K562 (cell line): ENCODE results near the gene CAPZB. TPM values are rescaled to one million over a fixed set of nuclear protein-coding genes. Genes with fewer than 3 reads are reported as not detected.

Experiments
- ATAC-seq: fragments of 200-7000 bp; cut with Tn5 transposase; 3 replicates; pipeline ENCODE4 v1.9.1; 2020; ENCODE audit warnings: moderate library complexity
- BruUV-seq: library from RNA; stranded (reverse); fragments of 400-500 nt; replicated peaks from 2 replicates; lab custom pipeline; 2021; lab: Mats Ljungman, UMichigan
- CTCF ChIA-PET: fragments of 300-600 bp; formaldehyde crosslinking; extraction: SDS; loops from one replicate; lab custom pipeline; 2021; ENCODE audit warnings: low intra/inter-chr PET ratio; lab: Yijun Ruan, JAX
- POLR2A ChIA-PET: fragments of 300-600, 350-650 bp; sonication (Branson Sonifier 250); formaldehyde crosslinking; extraction: SDS; loops from one replicate; lab custom pipeline; 2021; ENCODE audit warnings: antibody characterized with exemption, inconsistent platforms; lab: Yijun Ruan, JAX
- DNase-seq, 4 experiments: peaks; one replicate each; pipeline versions ENCODE4 v3.0.0 to v3.0.0-alpha.2; 2011 to 2018; ENCODE audit warnings: low spot score in 3 of 4, mixed read lengths in 3 of 4; ENCODE audit errors: extremely low read depth in 1 of 4
- FAIRE-seq: peaks from 2 replicates; lab custom pipeline; 2011; peaks lifted over from hg19 to GRCh38; lab: Jason Lieb, UNC
- H2AFZ ChIP-seq: 2 replicates; pipeline ENCODE4 v1.6.0; 2011; ENCODE audit warnings: low read depth, low read length, control low read depth, inconsistent platforms
- H3K27ac ChIP-seq: fragments of 200-600 bp; 3 replicates; pipeline ENCODE4 v1.8.0; 2011; ENCODE audit warnings: low read depth, mild to moderate bottlenecking, control low read depth, inconsistent platforms, low read length, moderate library complexity, mixed read lengths; ENCODE audit errors: extremely low read depth
- H3K27me3 ChIP-seq, 2 experiments: fragments of 300-600 bp in 1 of 2; 2 replicates in 1 of 2; 3 replicates in 1 of 2; pipeline versions ENCODE4 v1.6.0 to v1.8.0; 2011; ENCODE audit warnings: inconsistent platforms in 2 of 2, low read length in 2 of 2, mild to moderate bottlenecking in 1 of 2, mixed read lengths in 1 of 2, moderate library complexity in 1 of 2; ENCODE audit not compliant: control insufficient read depth in 2 of 2, insufficient read depth in 2 of 2
- H3K36me3 ChIP-seq: fragments of 300-600 bp; 3 replicates; pipeline ENCODE4 v1.8.0; 2011; ENCODE audit warnings: mild to moderate bottlenecking, low read length, inconsistent platforms; ENCODE audit not compliant: control insufficient read depth, insufficient read depth
- H3K4me1 ChIP-seq, 2 experiments: fragments of 200-600 bp in 1 of 2; replicated peaks in 1 of 2; 2 replicates in 1 of 2; 3 replicates in 1 of 2; pipeline versions ENCODE4 v1.5.1 to v1.8.0; 2011; ENCODE audit warnings: inconsistent platforms in 2 of 2, low read length in 2 of 2, mild to moderate bottlenecking in 1 of 2, mixed read lengths in 1 of 2, moderate library complexity in 1 of 2; ENCODE audit not compliant: control insufficient read depth in 2 of 2, insufficient read depth in 2 of 2
- H3K4me2 ChIP-seq: 2 replicates; pipeline ENCODE4 v1.6.1; 2011; ENCODE audit warnings: low read length, control low read depth, inconsistent platforms, mixed read lengths; ENCODE audit not compliant: insufficient read depth
- H3K4me3 ChIP-seq: fragments of 200-600 bp; sonication (generic), shearing (Covaris generic); 2 replicates; pipeline ENCODE4 v1.5.1; 2016; ENCODE audit warnings: control low read depth, inconsistent platforms
- H3K79me2 ChIP-seq: fragments of 200-600 bp; 3 replicates; pipeline ENCODE4 v1.8.0; 2011; ENCODE audit warnings: low read length, inconsistent platforms; ENCODE audit not compliant: control insufficient read depth, insufficient read depth
- H3K9ac ChIP-seq, 2 experiments: 2 replicates each; pipeline versions ENCODE4 v1.6.0 to v1.6.1; 2011; ENCODE audit warnings: low read depth in 2 of 2, low read length in 2 of 2, control low read depth in 1 of 2, inconsistent platforms in 1 of 2, mild to moderate bottlenecking in 1 of 2, mixed read lengths in 1 of 2; ENCODE audit not compliant: insufficient read depth in 1 of 2
- H3K9me1 ChIP-seq: one replicate; pipeline ENCODE4 v1.6.0; 2011; ENCODE audit warnings: inconsistent platforms, mild to moderate bottlenecking, low read length, moderate library complexity; ENCODE audit not compliant: control insufficient read depth, insufficient read depth
- H3K9me3 ChIP-seq: replicated peaks from 2 replicates; pipeline ENCODE4 v1.5.1; 2011; ENCODE audit warnings: low read depth, low read length, inconsistent platforms; ENCODE audit not compliant: control insufficient read depth, insufficient read depth
- H4K20me1 ChIP-seq: replicated peaks from 2 replicates; pipeline ENCODE4 v1.6.1; 2011; ENCODE audit warnings: low read length, inconsistent platforms, mixed read lengths; ENCODE audit not compliant: control insufficient read depth, insufficient read depth
- HDAC1 ChIP-seq, 2 experiments: fragments of 450-650 bp; IDR thresholded peaks; 2 replicates each; pipeline ENCODE4 v1.6.1; 2016 to 2017; ENCODE audit warnings: inconsistent platforms in 1 of 2, mild to moderate bottlenecking in 1 of 2, moderate library complexity in 1 of 2
- HDAC6 ChIP-seq: IDR thresholded peaks from 2 replicates; pipeline ENCODE4 v1.6.1; 2012; ENCODE audit warnings: low read depth, mild to moderate bottlenecking, control low read depth, inconsistent platforms, low read length, moderate library complexity
- ILK ChIP-seq: fragments of 450-650 bp; IDR thresholded peaks from 2 replicates; pipeline ENCODE4 v1.6.1; 2016; ENCODE audit warnings: missing genetic modification characterization, low read depth, mild to moderate bottlenecking, missing compliant biosample characterization, moderate library complexity, borderline replicate concordance
- KHSRP ChIP-seq: fragments of 450-650 bp; IDR thresholded peaks from 2 replicates; pipeline ENCODE4 v1.6.1; 2017
- NEUROD1 ChIP-seq: fragments of 150-350 bp; IDR thresholded peaks from 2 replicates; pipeline ENCODE4 v1.6.1; 2014; ENCODE audit warnings: borderline replicate concordance, low read length, low read depth; ENCODE audit not compliant: partially characterized antibody
- RUNX1 ChIP-seq: sonication (generic); IDR thresholded peaks from 2 replicates; pipeline ENCODE4 v1.6.1; 2016; ENCODE audit warnings: antibody characterized with exemption, low read depth
- ZNF785 ChIP-seq: fragments of 250-450 bp; sonication (Bioruptor Pico); IDR thresholded peaks from 2 replicates; pipeline ENCODE4 v1.4.0; 2020; ENCODE audit warnings: mild to moderate bottlenecking
- WGBS: fragments of 100-300 bp; shearing (Covaris generic); methylation state at CpG from one replicate; pipeline ENCODE4 v1.1.6; 2016; ENCODE audit warnings: low coverage, mixed read lengths; ENCODE audit not compliant: insufficient coverage; ENCODE audit errors: missing lambda C conversion rate; 5-methylcytosine and 5-hydroxymethylcytosine counted together
- in situ Hi-C: fragments of 300-500 bp; cut with MboI; formaldehyde crosslinking; loops from 4 replicates; pipeline ENCODE4 v1.15.0; 2018; ENCODE audit warnings: inconsistent platforms, mixed read lengths
- intact Hi-C: fragments of 100-400 bp; cut with micrococcal nuclease; formaldehyde crosslinking; loops from 2 replicates; pipeline ENCODE4 v1.14.2; 2022
- polyA plus RNA-seq, 8 experiments: library from polyadenylated mRNA; depleted of rRNA in 4 of 8; stranded (reverse) in 5 of 8; unstranded in 3 of 8; fragments of >200 nt; fragmentation: Nextera tagmentation in 2 of 8; fragmentation: Illumina TruSeq in 1 of 8; extraction: Ambion mirVana in 2 of 8; extraction: Trizol in 1 of 8; gene quantifications; 2 replicates each; pipeline versions ENCODE4 v1.2.1 to v1.2.3, GENCODE V29; 2011 to 2014; ENCODE audit warnings: inconsistent platforms in 1 of 8, missing spikeins in 1 of 8
- total RNA-seq, 7 experiments: library from RNA; depleted of rRNA in 6 of 7; stranded (reverse); fragments of >200 nt in 6 of 7; fragmentation: Illumina TruSeq in 2 of 7; extraction: Trizol in 2 of 7; gene quantifications; 2 replicates each; pipeline versions ENCODE4 v1.2.1 to v1.2.3, GENCODE V29; 2011 to 2021; ENCODE audit warnings: low replicate concordance in 1 of 7
- TF ChIP-seq, protein P1 (sequence below), 2 experiments: fragments of 200-800 bp in 1 of 2; sonication (Bioruptor generic) in 1 of 2; sonication (generic) in 1 of 2; formaldehyde crosslinking in 1 of 2; IDR thresholded peaks in 1 of 2; conservative IDR thresholded peaks in 1 of 2; 2 replicates each; pipeline versions ENCODE4 v1.5.0 to v1.6.1; 2016 to 2020; ENCODE audit warnings: missing compliant biosample characterization in 1 of 2, missing genetic modification characterization in 1 of 2, missing genetic modification reagents in 1 of 2
- TF ChIP-seq, protein P2 (sequence below): fragments of 450-650 bp; IDR thresholded peaks from 2 replicates; pipeline ENCODE4 v1.6.1; 2016; ENCODE audit warnings: low read depth, mild to moderate bottlenecking, moderate library complexity

The CAPZB gene
- total and polyA plus RNA-seq, 9 of the 15 experiments (the other 6 are each of a cell fraction or from before 2014, with no cell fraction given): 57.6 to 297 (median 125) TPM

DNA sequence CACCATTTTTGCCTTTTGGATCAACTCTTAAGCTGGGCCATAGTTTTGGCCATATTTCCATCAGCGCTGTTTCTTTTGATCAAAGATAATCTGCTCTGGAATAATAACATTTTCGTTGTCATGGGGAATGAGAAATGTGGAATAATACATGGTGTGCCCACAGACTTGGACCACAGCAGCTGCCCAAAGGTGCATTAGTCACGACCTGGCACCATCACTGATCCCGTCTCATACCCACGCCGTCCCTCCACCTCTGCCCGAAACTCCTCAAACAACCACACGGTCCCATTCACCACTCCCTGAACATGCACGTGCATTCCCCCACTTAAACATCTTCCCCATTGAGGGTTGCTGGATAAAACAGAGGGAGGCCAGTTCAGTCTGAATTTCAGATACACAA is 96.4 kb downstream of the CAPZB start:
- Histone ChIP-seq H3K4me1 (peaks cover 22 to 29% of the 10 kb centered on the region in 2 experiments), H4K20me1 (peaks cover 12% of the 10 kb centered on the region; the same call in 1 of the 2 replicates), H3K4me3 (no peak overlapping the region), H3K36me3 (peaks cover 24% of the 10 kb centered on the region; the same call in 2 of the 3 replicates), H3K27me3 (no peaks in the 10 kb centered on the region), H3K9me1 (no peaks in the 10 kb centered on the region), H3K9ac (no peak overlapping the region), H2AFZ (no peak overlapping the region), H3K9me3 (no peaks in the 10 kb centered on the region), H3K27ac (no peak overlapping the region), H3K4me2 (no peak overlapping the region), H3K79me2 (peaks cover 41% of the 10 kb centered on the region)
- CTCF ChIA-PET: no interaction called here
- intact Hi-C loops (no loop called here), in situ Hi-C loops (loop anchor here (5.0 kb wide), 1 partner anchor 193 kb away; no protein-coding TSS in a partner anchor)
- TF ChIP-seq, protein P1, sequence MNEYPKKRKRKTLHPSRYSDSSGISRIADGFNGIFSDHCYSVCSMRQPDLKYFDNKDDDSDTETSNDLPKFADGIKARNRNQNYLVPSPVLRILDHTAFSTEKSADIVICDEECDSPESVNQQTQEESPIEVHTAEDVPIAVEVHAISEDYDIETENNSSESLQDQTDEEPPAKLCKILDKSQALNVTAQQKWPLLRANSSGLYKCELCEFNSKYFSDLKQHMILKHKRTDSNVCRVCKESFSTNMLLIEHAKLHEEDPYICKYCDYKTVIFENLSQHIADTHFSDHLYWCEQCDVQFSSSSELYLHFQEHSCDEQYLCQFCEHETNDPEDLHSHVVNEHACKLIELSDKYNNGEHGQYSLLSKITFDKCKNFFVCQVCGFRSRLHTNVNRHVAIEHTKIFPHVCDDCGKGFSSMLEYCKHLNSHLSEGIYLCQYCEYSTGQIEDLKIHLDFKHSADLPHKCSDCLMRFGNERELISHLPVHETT (CRISPR knock-in tag; conservative IDR thresholded peaks at IDR 0.05 in 1 of 2, IDR thresholded peaks at IDR 0.05 in 1 of 2): no peak
- no peak for TF ChIP-seq KHSRP
- no peak for TF ChIP-seq HDAC1 (IDR thresholded peaks at IDR 0.05)
- no peak for TF ChIP-seq RUNX1
- TF ChIP-seq ZNF785: no peak
- TF ChIP-seq, protein P2, sequence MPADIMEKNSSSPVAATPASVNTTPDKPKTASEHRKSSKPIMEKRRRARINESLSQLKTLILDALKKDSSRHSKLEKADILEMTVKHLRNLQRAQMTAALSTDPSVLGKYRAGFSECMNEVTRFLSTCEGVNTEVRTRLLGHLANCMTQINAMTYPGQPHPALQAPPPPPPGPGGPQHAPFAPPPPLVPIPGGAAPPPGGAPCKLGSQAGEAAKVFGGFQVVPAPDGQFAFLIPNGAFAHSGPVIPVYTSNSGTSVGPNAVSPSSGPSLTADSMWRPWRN: no peak
- no peak for TF ChIP-seq NEUROD1
- TF ChIP-seq HDAC6: no peak
- no peak for TF ChIP-seq ILK (tag)
- FAIRE-seq (no peak), DNase-seq (no peak), ATAC-seq (no peak)
- 88% methylated on average over 9 of the region's 9 CpGs for WGBS
- no TSS peak for BruUV-seq
- POLR2A ChIA-PET: interaction anchor here (1.1 kb wide), 1 partner anchor 153 kb away, joined by 3 read pairs; no protein-coding TSS in a partner anchor
